HepG2 (cell line): ENCODE measurements around the gene HSF2BP. TPM values are rescaled to one million over a fixed set of nuclear protein-coding genes. Genes with fewer than 3 reads are reported as not detected.

Experiments
- CBX5 ChIP-seq: sonication (generic); formaldehyde crosslinking; IDR thresholded peaks from 2 replicates; pipeline ENCODE4 v1.4.0; 2020; ENCODE audit warnings: missing genetic modification reagents, borderline replicate concordance
- CEBPG ChIP-seq: IDR thresholded peaks from 2 replicates; pipeline ENCODE4 v1.6.1; 2016
- EED ChIP-seq: sonication (generic); formaldehyde crosslinking; IDR thresholded peaks from 2 replicates; pipeline ENCODE4 v1.5.0; 2020; ENCODE audit warnings: mild to moderate bottlenecking, missing genetic modification reagents
- FOXP1 ChIP-seq, 2 experiments: fragments of 450-650 bp in 1 of 2; IDR thresholded peaks; 2 replicates each; pipeline ENCODE4 v1.6.1; 2017 to 2018; ENCODE audit warnings: antibody characterized with exemption in 1 of 2
- MXD4 ChIP-seq: IDR thresholded peaks from 2 replicates; pipeline ENCODE4 v1.6.1; 2016; ENCODE audit warnings: mild to moderate bottlenecking, missing biosample characterization, missing genetic modification reagents
- NCOR1 ChIP-seq: fragments of 200-600 bp; sonication (generic); IDR thresholded peaks from 2 replicates; pipeline ENCODE4 v1.7.0; 2017; ENCODE audit warnings: antibody characterized with exemption, low read length, borderline replicate concordance
- NFE2L1 ChIP-seq: sonication (generic); formaldehyde crosslinking; IDR thresholded peaks from 2 replicates; pipeline ENCODE4 v1.4.0; 2020; ENCODE audit warnings: missing genetic modification reagents, mild to moderate bottlenecking, borderline replicate concordance
- RBM22 ChIP-seq: fragments of 200-400 bp; formaldehyde crosslinking; optimal IDR thresholded peaks from 2 replicates; pipeline ENCODE3; 2017; ENCODE audit warnings: mild to moderate bottlenecking, low read length, moderate library complexity
- RFX3 ChIP-seq: IDR thresholded peaks from 2 replicates; pipeline ENCODE4 v1.6.1; 2016; ENCODE audit warnings: missing biosample characterization, missing genetic modification reagents
- SIX4 ChIP-seq: sonication (generic); formaldehyde crosslinking; IDR thresholded peaks from 2 replicates; pipeline ENCODE4 v1.4.0; 2020; ENCODE audit warnings: missing genetic modification reagents
- ZNF335 ChIP-seq: sonication (generic); formaldehyde crosslinking; IDR thresholded peaks from 2 replicates; pipeline ENCODE4 v1.4.0; 2020; ENCODE audit warnings: missing genetic modification reagents
- ZNF792 ChIP-seq: IDR thresholded peaks from 2 replicates; pipeline ENCODE4 v1.6.1; 2016
- ZNF879 ChIP-seq: sonication (generic); formaldehyde crosslinking; IDR thresholded peaks from 2 replicates; pipeline ENCODE4 v1.8.1; 2023; ENCODE audit warnings: missing genetic modification reagents
- polyA plus RNA-seq, 8 experiments: library from polyadenylated mRNA; depleted of rRNA in 3 of 8; stranded (reverse) in 7 of 8; unstranded in 1 of 8; fragments of >200 nt; fragmentation: Illumina TruSeq in 4 of 8; extraction: Trizol in 4 of 8; gene quantifications; 2 replicates each; pipeline versions ENCODE4 v1.2.1 to v1.2.3, GENCODE V29; 2011 to 2016; ENCODE audit warnings: low read depth in 4 of 8, missing spikeins in 1 of 8, mixed read lengths in 1 of 8; ENCODE audit not compliant: insufficient read depth in 1 of 8
- total RNA-seq, 5 experiments: library from RNA; depleted of rRNA; stranded (reverse); fragments of >200 nt; fragmentation: Illumina TruSeq; extraction: Trizol; gene quantifications; 2 replicates each; pipeline ENCODE4 v1.2.3, GENCODE V29; 2016; ENCODE audit warnings: low read depth in 1 of 5
- TF ChIP-seq, protein P1 (sequence below): sonication (generic); formaldehyde crosslinking; IDR thresholded peaks from 2 replicates; pipeline ENCODE4 v1.9.0; 2021; ENCODE audit warnings: missing genetic modification reagents, mild to moderate bottlenecking, borderline replicate concordance
- TF ChIP-seq, protein P2 (sequence below): sonication (generic); formaldehyde crosslinking; conservative IDR thresholded peaks from 2 replicates; pipeline ENCODE4 v1.4.0; 2020; ENCODE audit warnings: missing genetic modification reagents
- TF ChIP-seq, protein P3 (sequence below), 2 experiments: sonication (generic) in 1 of 2; formaldehyde crosslinking in 1 of 2; IDR thresholded peaks; 2 replicates each; pipeline versions ENCODE4 v1.4.0 to v1.6.1; 2018 to 2020; ENCODE audit warnings: missing genetic modification reagents in 2 of 2, borderline replicate concordance in 1 of 2, low read depth in 1 of 2, mild to moderate bottlenecking in 1 of 2, missing biosample characterization in 1 of 2
- TF ChIP-seq, protein P4 (sequence below): sonication (generic); formaldehyde crosslinking; IDR thresholded peaks from 2 replicates; pipeline ENCODE4 v1.4.0; 2020; ENCODE audit warnings: missing genetic modification reagents, borderline replicate concordance
- TF ChIP-seq, protein P5 (sequence below): fragments of 450-650 bp; IDR thresholded peaks from 2 replicates; pipeline ENCODE4 v1.6.1; 2016
- TF ChIP-seq, protein P6 (sequence below): sonication (generic); formaldehyde crosslinking; IDR thresholded peaks from 2 replicates; pipeline ENCODE4 v1.8.1; 2023; ENCODE audit warnings: mild to moderate bottlenecking, inconsistent platforms, moderate library complexity, missing genetic modification reagents, borderline replicate concordance

The HSF2BP gene
- total and polyA plus RNA-seq, 2 of the 13 experiments (the other 11 are each of a cell fraction or from before 2014, with no cell fraction given): 0.67 to 2.2 TPM

DNA sequence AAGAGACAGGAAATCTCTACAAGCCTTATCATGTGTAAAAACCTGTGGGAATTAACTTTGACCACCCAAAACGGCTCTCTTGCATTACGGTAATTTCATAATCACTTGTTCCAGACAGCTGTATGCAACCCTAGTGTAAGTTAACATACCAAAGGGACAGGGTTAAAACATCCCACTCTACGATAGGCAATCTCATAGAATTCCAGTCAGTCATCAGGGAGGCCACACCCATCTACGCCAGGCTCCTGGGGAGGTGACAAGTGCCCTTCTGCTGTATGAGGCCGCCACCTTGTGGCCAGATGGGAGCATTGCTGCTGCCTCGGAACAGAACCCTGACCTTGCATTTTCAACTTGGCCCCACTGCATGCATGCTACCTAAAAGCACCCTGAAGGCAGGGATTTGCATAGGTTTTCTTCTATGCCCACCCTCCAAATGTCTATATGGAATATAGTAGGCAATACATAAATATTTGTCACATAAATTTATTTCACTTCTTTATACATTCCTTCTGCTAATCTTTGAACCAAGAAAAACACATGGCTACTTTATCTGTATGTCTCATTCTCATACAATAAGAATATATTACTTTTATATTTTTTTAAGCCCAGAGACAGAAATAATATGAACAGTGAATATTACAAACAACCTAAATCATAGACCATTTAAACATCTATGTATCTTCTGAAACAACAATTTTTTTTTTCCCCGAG lies 12.6 kb downstream of the HSF2BP start (continued):
- TF ChIP-seq, protein P1, sequence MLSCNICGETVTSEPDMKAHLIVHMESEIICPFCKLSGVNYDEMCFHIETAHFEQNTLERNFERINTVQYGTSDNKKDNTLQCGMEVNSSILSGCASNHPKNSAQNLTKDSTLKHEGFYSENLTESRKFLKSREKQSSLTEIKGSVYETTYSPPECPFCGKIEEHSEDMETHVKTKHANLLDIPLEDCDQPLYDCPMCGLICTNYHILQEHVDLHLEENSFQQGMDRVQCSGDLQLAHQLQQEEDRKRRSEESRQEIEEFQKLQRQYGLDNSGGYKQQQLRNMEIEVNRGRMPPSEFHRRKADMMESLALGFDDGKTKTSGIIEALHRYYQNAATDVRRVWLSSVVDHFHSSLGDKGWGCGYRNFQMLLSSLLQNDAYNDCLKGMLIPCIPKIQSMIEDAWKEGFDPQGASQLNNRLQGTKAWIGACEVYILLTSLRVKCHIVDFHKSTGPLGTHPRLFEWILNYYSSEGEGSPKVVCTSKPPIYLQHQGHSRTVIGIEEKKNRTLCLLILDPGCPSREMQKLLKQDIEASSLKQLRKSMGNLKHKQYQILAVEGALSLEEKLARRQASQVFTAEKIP: no peak
- TF ChIP-seq EED (CRISPR knock-in tag): no peak
- TF ChIP-seq, protein P2, sequence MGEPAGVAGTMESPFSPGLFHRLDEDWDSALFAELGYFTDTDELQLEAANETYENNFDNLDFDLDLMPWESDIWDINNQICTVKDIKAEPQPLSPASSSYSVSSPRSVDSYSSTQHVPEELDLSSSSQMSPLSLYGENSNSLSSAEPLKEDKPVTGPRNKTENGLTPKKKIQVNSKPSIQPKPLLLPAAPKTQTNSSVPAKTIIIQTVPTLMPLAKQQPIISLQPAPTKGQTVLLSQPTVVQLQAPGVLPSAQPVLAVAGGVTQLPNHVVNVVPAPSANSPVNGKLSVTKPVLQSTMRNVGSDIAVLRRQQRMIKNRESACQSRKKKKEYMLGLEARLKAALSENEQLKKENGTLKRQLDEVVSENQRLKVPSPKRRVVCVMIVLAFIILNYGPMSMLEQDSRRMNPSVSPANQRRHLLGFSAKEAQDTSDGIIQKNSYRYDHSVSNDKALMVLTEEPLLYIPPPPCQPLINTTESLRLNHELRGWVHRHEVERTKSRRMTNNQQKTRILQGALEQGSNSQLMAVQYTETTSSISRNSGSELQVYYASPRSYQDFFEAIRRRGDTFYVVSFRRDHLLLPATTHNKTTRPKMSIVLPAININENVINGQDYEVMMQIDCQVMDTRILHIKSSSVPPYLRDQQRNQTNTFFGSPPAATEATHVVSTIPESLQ (CRISPR knock-in tag): no peak
- TF ChIP-seq FOXP1 (IDR thresholded peaks at IDR 0.05): no peak
- TF ChIP-seq FOXP1 (CRISPR knock-in tag; IDR thresholded peaks at IDR 0.05): 0 out of 2 replicates have a peak, but pooled peaks have one; percentile 7
- TF ChIP-seq, protein P3, sequence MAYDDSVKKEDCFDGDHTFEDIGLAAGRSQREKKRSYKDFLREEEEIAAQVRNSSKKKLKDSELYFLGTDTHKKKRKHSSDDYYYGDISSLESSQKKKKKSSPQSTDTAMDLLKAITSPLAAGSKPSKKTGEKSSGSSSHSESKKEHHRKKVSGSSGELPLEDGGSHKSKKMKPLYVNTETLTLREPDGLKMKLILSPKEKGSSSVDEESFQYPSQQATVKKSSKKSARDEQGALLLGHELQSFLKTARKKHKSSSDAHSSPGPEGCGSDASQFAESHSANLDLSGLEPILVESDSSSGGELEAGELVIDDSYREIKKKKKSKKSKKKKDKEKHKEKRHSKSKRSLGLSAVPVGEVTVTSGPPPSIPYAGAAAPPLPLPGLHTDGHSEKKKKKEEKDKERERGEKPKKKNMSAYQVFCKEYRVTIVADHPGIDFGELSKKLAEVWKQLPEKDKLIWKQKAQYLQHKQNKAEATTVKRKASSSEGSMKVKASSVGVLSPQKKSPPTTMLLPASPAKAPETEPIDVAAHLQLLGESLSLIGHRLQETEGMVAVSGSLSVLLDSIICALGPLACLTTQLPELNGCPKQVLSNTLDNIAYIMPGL (CRISPR knock-in tag; IDR thresholded peaks at IDR 0.05; ENCODE audit: borderline replicate concordance in 1 of 2, low read depth in 1 of 2): peak; percentile 56 to 82; a peak in 2 of 4 replicates
- TF ChIP-seq NCOR1: peak; percentile 26; the same call in 1 of the 2 replicates
- TF ChIP-seq ZNF335: 0 out of 2 replicates have a peak, but pooled peaks have one; percentile 35
- peak; percentile 57; the same call in 1 of the 2 replicates for TF ChIP-seq ZNF792 (CRISPR knock-in tag)
- peak; percentile 62 for TF ChIP-seq CEBPG (CRISPR knock-in tag)
- no peak for TF ChIP-seq NFE2L1 (CRISPR knock-in tag)
- TF ChIP-seq RFX3 (CRISPR knock-in tag): no peak
- TF ChIP-seq, protein P4, sequence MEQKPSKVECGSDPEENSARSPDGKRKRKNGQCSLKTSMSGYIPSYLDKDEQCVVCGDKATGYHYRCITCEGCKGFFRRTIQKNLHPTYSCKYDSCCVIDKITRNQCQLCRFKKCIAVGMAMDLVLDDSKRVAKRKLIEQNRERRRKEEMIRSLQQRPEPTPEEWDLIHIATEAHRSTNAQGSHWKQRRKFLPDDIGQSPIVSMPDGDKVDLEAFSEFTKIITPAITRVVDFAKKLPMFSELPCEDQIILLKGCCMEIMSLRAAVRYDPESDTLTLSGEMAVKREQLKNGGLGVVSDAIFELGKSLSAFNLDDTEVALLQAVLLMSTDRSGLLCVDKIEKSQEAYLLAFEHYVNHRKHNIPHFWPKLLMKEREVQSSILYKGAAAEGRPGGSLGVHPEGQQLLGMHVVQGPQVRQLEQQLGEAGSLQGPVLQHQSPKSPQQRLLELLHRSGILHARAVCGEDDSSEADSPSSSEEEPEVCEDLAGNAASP (CRISPR knock-in tag): peak; percentile 69; the same call in 1 of the 2 replicates
- peak; percentile 33; the same call in 1 of the 2 replicates for TF ChIP-seq SIX4 (CRISPR knock-in tag)
- TF ChIP-seq, protein P5, sequence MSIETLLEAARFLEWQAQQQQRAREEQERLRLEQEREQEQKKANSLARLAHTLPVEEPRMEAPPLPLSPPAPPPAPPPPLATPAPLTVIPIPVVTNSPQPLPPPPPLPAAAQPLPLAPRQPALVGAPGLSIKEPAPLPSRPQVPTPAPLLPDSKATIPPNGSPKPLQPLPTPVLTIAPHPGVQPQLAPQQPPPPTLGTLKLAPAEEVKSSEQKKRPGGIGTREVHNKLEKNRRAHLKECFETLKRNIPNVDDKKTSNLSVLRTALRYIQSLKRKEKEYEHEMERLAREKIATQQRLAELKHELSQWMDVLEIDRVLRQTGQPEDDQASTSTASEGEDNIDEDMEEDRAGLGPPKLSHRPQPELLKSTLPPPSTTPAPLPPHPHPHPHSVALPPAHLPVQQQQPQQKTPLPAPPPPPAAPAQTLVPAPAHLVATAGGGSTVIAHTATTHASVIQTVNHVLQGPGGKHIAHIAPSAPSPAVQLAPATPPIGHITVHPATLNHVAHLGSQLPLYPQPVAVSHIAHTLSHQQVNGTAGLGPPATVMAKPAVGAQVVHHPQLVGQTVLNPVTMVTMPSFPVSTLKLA: no peak
- no peak for TF ChIP-seq ZNF879 (CRISPR knock-in tag)
- peak; percentile 47; the same call in 1 of the 2 replicates for TF ChIP-seq MXD4 (CRISPR knock-in tag)
- 0 out of 2 replicates have a peak, but pooled peaks have one; percentile 60 for TF ChIP-seq CBX5 (CRISPR knock-in tag)
- TF ChIP-seq, protein P6, sequence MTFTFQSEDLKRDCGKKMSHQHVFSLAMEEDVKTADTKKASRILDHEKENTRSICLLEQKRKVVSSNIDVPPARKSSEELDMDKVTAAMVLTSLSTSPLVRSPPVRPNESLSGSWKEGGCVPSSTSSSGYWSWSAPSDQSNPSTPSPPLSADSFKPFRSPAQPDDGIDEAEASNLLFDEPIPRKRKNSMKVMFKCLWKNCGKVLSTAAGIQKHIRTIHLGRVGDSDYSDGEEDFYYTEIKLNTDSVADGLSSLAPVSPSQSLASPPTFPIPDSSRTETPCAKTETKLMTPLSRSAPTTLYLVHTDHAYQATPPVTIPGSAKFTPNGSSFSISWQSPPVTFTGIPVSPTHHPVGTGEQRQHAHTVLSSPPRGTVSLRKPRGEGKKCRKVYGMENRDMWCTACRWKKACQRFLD: no peak
- no peak for TF ChIP-seq RBM22
